Measurements from ENCODE around the gene SLC39A11.

- TF ChIP-seq POLR2A (IDR thresholded peaks at IDR 0.05), result no peak
- TF ChIP-seq CTCF (IDR thresholded peaks at IDR 0.05), result no peak
Observed at GRCh38 chr17:73042225-73042624, 50.3 kb downstream of the SLC39A11 start.

Measured in body of pancreas (tissue), 4 donors.